Right ventricle myocardium superior (tissue), 1 donor: ENCODE results near the gene VAT1. TPM values are rescaled to one million over a fixed set of nuclear protein-coding genes. Genes with fewer than 3 reads are reported as not detected.
A peak's percentile ranks its signal among the peaks of the same experiment; 100 is the strongest.
"Not testable (repeated sequence)": the region's sequence is repeated elsewhere in the genome, so short reads cannot be mapped to it uniquely, and the experiment has no call there.

Source experiments
- ATAC-seq: fragments of 200-7000 bp; cut with Tn5 transposase; one replicate; pipeline ENCODE4 v1.9.1; 2020; ENCODE audit warnings: mild to moderate bottlenecking; ENCODE audit not compliant: poor library complexity
- DNase-seq: peaks from one replicate; pipeline ENCODE4 v3.0.0-alpha.2; 2020
- intact Hi-C: fragments of 100-400 bp; cut with DNase I; formaldehyde crosslinking; loops from one replicate; pipeline ENCODE4 v1.11.2; 2022
- total RNA-seq: library from RNA; stranded (reverse); fragmentation: NEBNext Ultra II Directional; extraction: Animal tissue kit (Norgen Biotek cat#: 25700); gene quantifications from one replicate; pipeline ENCODE4 v1.2.1, GENCODE V29; 2021
- donor health status: DM: no; HTN: yes; CAD: no; lungs with severe emphysema.

VAT1 gene
- total RNA-seq, 1 donor from 2014 or later = 89.7 TPM

GRCh38 chr17:43014649-43015542 is 7.3 kb downstream of the VAT1 start:
- DNase-seq = no peak
- no peak for ATAC-seq
- intact Hi-C loops = no loop called here

- ATAC-seq = peak; percentile 20
- no peak for DNase-seq
- intact Hi-C loops = no loop called here
Measured at GRCh38 chr17:43014020-43014648, 8.1 kb downstream of the VAT1 start.

GRCh38 chr17:43013296-43013695 is 8.9 kb downstream of the VAT1 start:
- intact Hi-C loops = no loop called here
- ATAC-seq = no peak
- DNase-seq = no peak

GRCh38 chr17:43011728-43012472 is 10.3 kb downstream of the VAT1 start:
- intact Hi-C loops = no loop called here
- ATAC-seq (peak; percentile 23), DNase-seq (no peak)

- intact Hi-C loops = no loop called here
- ATAC-seq = no peak
- no peak for DNase-seq
Measured at GRCh38 chr17:43010667-43011308, 11.4 kb downstream of the VAT1 start.

- peak; percentile 91 for DNase-seq
- peak; percentile 91 for ATAC-seq
- intact Hi-C loops = no loop called here
Measured at GRCh38 chr17:43006639-43007551, 15.3 kb downstream of the VAT1 start, which contains the start of gene IFI35. Gene IFI35, plus strand, starts transcription at chr17:43006784. Its CDS starts 164 bp downstream, at chr17:43006948.

GRCh38 chr17:43003542-43004172 is 18.5 kb downstream of the VAT1 start:
- intact Hi-C loops = no loop called here
- ATAC-seq = no peak
- no peak for DNase-seq

GRCh38 chr17:43000894-43001293 is 21.3 kb downstream of the VAT1 start:
- DNase-seq, intact Hi-C loops, ATAC-seq: not testable (repeated sequence)

GRCh38 chr17:42999003-42999525 is 23.1 kb downstream of the VAT1 start:
- ATAC-seq (no peak), DNase-seq (no peak)
- intact Hi-C loops = no loop called here

GRCh38 chr17:42997984-42998938 is 23.9 kb downstream of the VAT1 start, which contains the start of gene RPL27:
Gene RPL27, plus strand, starts transcription at chr17:42998419. Its CDS starts 332 bp downstream, at chr17:42998751.
- ATAC-seq (peak; percentile 98), DNase-seq (peak; percentile 98)
- intact Hi-C loops = no loop called here

GRCh38 chr17:42997390-42997983 is 24.7 kb downstream of the VAT1 start:
- no peak for ATAC-seq
- intact Hi-C loops = no loop called here
- no peak for DNase-seq

- ATAC-seq, DNase-seq, intact Hi-C loops: not testable (repeated sequence)
Measured at GRCh38 chr17:42993913-42994312, 28.3 kb downstream of the VAT1 start.

- ATAC-seq (no peak), DNase-seq (no peak)
- intact Hi-C loops = no loop called here
Measured at GRCh38 chr17:42992872-42993271, 29.3 kb downstream of the VAT1 start.

GRCh38 chr17:42991471-42991870 is 30.7 kb downstream of the VAT1 start:
- DNase-seq (no peak), ATAC-seq (no peak)
- intact Hi-C loops = no loop called here
